CD14-positive monocyte (primary cell): ENCODE results near the gene MTMR6. TPM values are rescaled to one million over a fixed set of nuclear protein-coding genes. Genes with fewer than 3 reads are reported as not detected.

ENCODE experiments used
- DNase-seq, 3 donors: peaks; one replicate each; pipeline ENCODE4 v3.0.0-alpha.2; 2011 to 2022
- H2AFZ ChIP-seq: 2 replicates; pipeline ENCODE4 v1.6.0; 2012; ENCODE audit warnings: mild to moderate bottlenecking, low read depth, low read length, inconsistent platforms; ENCODE audit not compliant: insufficient read depth, poor library complexity, severe bottlenecking
- H3K27ac ChIP-seq, 2 donors: 1 replicate in 1 of 2; 2 replicates in 1 of 2; pipeline ENCODE4 v1.5.1; 2012 to 2013; ENCODE audit warnings: low read length in 2 of 2, control low read depth in 1 of 2, inconsistent platforms in 1 of 2, low read depth in 1 of 2, mild to moderate bottlenecking in 1 of 2
- H3K27me3 ChIP-seq, 2 donors: one replicate each; pipeline versions ENCODE4 v1.6.0 to v1.6.1; 2011 to 2013; ENCODE audit warnings: low read length in 2 of 2; ENCODE audit not compliant: control insufficient read depth in 2 of 2, insufficient read depth in 2 of 2
- H3K36me3 ChIP-seq, 2 donors: replicated peaks in 1 of 2; 1 replicate in 1 of 2; 2 replicates in 1 of 2; pipeline versions ENCODE4 v1.5.1 to v1.6.1; 2012 to 2013; ENCODE audit warnings: low read length in 2 of 2, control low read depth in 1 of 2, inconsistent platforms in 1 of 2, mild to moderate bottlenecking in 1 of 2; ENCODE audit not compliant: insufficient read depth in 2 of 2, control insufficient read depth in 1 of 2
- H3K4me1 ChIP-seq, 2 donors: 1 replicate in 1 of 2; 2 replicates in 1 of 2; pipeline versions ENCODE4 v1.5.1 to v1.6.1; 2012 to 2013; ENCODE audit warnings: low read length in 2 of 2, control low read depth in 1 of 2, inconsistent platforms in 1 of 2, mild to moderate bottlenecking in 1 of 2, moderate library complexity in 1 of 2; ENCODE audit not compliant: insufficient read depth in 2 of 2, control insufficient read depth in 1 of 2
- H3K4me2 ChIP-seq: replicated peaks from 2 replicates; pipeline ENCODE3; 2012; ENCODE audit warnings: low read length, moderate library complexity, mild to moderate bottlenecking; ENCODE audit not compliant: poor library complexity, severe bottlenecking; ENCODE audit errors: extremely low read depth
- H3K4me3 ChIP-seq, 3 experiments: fragments of 200-600 bp in 1 of 3; sonication (generic) in 1 of 3; replicated peaks in 1 of 3; 1 replicate in 2 of 3; 2 replicates in 1 of 3; pipeline ENCODE4 v1.5.1; 2011 to 2013; ENCODE audit warnings: low read length in 3 of 3, mild to moderate bottlenecking in 3 of 3, control low read depth in 2 of 3, low read depth in 2 of 3, inconsistent platforms in 1 of 3, moderate library complexity in 1 of 3
- H3K79me2 ChIP-seq: 2 replicates; pipeline ENCODE4 v1.6.0; 2012; ENCODE audit warnings: mild to moderate bottlenecking, control low read depth, inconsistent platforms, low read length, moderate library complexity; ENCODE audit not compliant: insufficient read depth
- H3K9ac ChIP-seq: 2 replicates; pipeline ENCODE4 v1.6.0; 2017; ENCODE audit warnings: low read length, mild to moderate bottlenecking; ENCODE audit not compliant: insufficient read depth, poor library complexity, severe bottlenecking
- H3K9me3 ChIP-seq, 2 donors: replicated peaks in 1 of 2; 1 replicate in 1 of 2; 2 replicates in 1 of 2; pipeline versions ENCODE4 v1.5.1 to v1.6.1; 2012 to 2013; ENCODE audit warnings: low read length in 2 of 2, control low read depth in 1 of 2; ENCODE audit not compliant: control insufficient read depth in 1 of 2, insufficient read depth in 1 of 2
- H4K20me1 ChIP-seq: 2 replicates; pipeline ENCODE4 v1.6.0; 2012; ENCODE audit warnings: mild to moderate bottlenecking, low read length, control low read depth, moderate library complexity; ENCODE audit not compliant: insufficient read depth
- H3K27ac Mint-ChIP-seq, 7 donors: one replicate each; pipeline ENCODE4 v1.8.0; 2020; ENCODE audit warnings: mild to moderate bottlenecking in 7 of 7, mixed read lengths in 7 of 7, moderate library complexity in 6 of 7, inconsistent platforms in 2 of 7
- H3K27me3 Mint-ChIP-seq, 3 donors: one replicate each; pipeline ENCODE4 v1.8.0; 2021 to 2022; ENCODE audit warnings: low read depth in 3 of 3, mild to moderate bottlenecking in 3 of 3, mixed read lengths in 3 of 3, moderate library complexity in 3 of 3, inconsistent platforms in 1 of 3
- H3K36me3 Mint-ChIP-seq, 2 donors: one replicate each; pipeline ENCODE4 v1.8.0; 2020; ENCODE audit warnings: mixed read lengths in 2 of 2, inconsistent platforms in 1 of 2, mild to moderate bottlenecking in 1 of 2
- H3K4me1 Mint-ChIP-seq: one replicate; pipeline ENCODE4 v1.8.0; 2020; ENCODE audit warnings: mild to moderate bottlenecking, mixed read lengths
- H3K4me3 Mint-ChIP-seq, 2 donors: one replicate each; pipeline ENCODE4 v1.8.0; 2020; ENCODE audit warnings: mild to moderate bottlenecking in 2 of 2, mixed read lengths in 2 of 2, moderate library complexity in 1 of 2
- H3K9me3 Mint-ChIP-seq, 7 donors: one replicate each; pipeline ENCODE4 v1.8.0; 2020 to 2022; ENCODE audit warnings: mixed read lengths in 7 of 7, mild to moderate bottlenecking in 6 of 7, moderate library complexity in 6 of 7, inconsistent platforms in 2 of 7
- CTCF ChIP-seq: fragments of 200-600 bp; IDR thresholded peaks from one replicate; pipeline ENCODE4 v1.8.0; 2022; ENCODE audit warnings: antibody characterized with exemption, mild to moderate bottlenecking
- WGBS: methylation state at CpG from one replicate; pipeline ENCODE4 v1.1.5; 2013; ENCODE audit warnings: missing lambda C conversion rate; ENCODE audit not compliant: insufficient coverage; 5-methylcytosine and 5-hydroxymethylcytosine counted together
- intact Hi-C, 2 donors: fragments of 100-400 bp; cut with micrococcal nuclease; formaldehyde crosslinking; loops; one replicate each; pipeline versions ENCODE4 v1.15.0 to v1.15.1; 2023
- polyA plus RNA-seq, 3 donors: library from polyadenylated mRNA; depleted of rRNA in 1 of 3; unstranded in 2 of 3; stranded (reverse) in 1 of 3; fragments of 300-500 nt in 2 of 3; fragments of >200 nt in 1 of 3; fragmentation: Illumina TruSeq in 2 of 3; gene quantifications; 1 replicate in 2 of 3; 2 replicates in 1 of 3; pipeline ENCODE4 v1.2.3, GENCODE V29; 2012 to 2021

Gene MTMR6
- polyA plus RNA-seq, 3 donors: 7.4 to 31.9 (median 24.4) TPM

DNA sequence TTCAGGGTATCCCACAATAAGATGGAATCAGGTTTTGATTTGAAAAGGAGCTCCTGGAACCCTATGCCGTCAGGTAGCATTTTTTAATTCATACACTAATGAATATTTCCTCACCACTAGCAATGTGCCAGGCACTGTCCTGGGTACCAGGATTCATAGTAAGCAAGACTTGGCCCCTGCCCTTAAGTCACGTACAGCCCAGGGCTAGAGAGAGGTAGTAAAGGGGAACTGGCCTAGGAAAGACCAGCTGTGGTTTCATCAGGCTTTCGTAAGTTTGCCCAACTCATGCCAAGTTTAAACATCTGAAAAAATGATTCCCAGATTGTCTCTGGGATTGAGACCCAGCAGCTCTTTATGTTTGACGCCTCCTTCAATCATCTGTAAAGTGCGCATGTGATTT, 69.3 kb downstream of the MTMR6 start:
- Histone ChIP-seq H3K4me2 (no peak overlapping the region), H3K27ac (no peak overlapping the region), H3K4me1 (peaks cover 25 to 28% of the 10 kb centered on the region in 2 donors), H3K79me2 (no peaks in the 10 kb centered on the region), H3K4me3 (no peak overlapping the region), H3K27me3 (peaks cover 9% of the 10 kb centered on the region in 2 donors), H4K20me1 (no peaks in the 10 kb centered on the region), H2AFZ (no peak overlapping the region), H3K36me3 (no peaks in the 10 kb centered on the region), H3K9ac (no peak overlapping the region), H3K9me3 (no peaks in the 10 kb centered on the region)
- TF ChIP-seq CTCF: no peak
- Mint-ChIP-seq H3K36me3 (no peaks in the 10 kb centered on the region), H3K4me1 (peaks cover 32% of the 10 kb centered on the region), H3K27me3 (peaks cover 19 to 35% (median 24%) of the 10 kb centered on the region in 3 donors), H3K9me3 (peaks cover 0 to 2% (median 0%) of the 10 kb centered on the region in 7 donors), H3K4me3 (no peak overlapping the region), H3K27ac (no peak overlapping the region)
- WGBS: 67% methylated on average over 3 of the region's 5 CpGs
- peak; percentile 29 to 59 (median 52) for DNase-seq
- intact Hi-C loops: no loop called here

DNA sequence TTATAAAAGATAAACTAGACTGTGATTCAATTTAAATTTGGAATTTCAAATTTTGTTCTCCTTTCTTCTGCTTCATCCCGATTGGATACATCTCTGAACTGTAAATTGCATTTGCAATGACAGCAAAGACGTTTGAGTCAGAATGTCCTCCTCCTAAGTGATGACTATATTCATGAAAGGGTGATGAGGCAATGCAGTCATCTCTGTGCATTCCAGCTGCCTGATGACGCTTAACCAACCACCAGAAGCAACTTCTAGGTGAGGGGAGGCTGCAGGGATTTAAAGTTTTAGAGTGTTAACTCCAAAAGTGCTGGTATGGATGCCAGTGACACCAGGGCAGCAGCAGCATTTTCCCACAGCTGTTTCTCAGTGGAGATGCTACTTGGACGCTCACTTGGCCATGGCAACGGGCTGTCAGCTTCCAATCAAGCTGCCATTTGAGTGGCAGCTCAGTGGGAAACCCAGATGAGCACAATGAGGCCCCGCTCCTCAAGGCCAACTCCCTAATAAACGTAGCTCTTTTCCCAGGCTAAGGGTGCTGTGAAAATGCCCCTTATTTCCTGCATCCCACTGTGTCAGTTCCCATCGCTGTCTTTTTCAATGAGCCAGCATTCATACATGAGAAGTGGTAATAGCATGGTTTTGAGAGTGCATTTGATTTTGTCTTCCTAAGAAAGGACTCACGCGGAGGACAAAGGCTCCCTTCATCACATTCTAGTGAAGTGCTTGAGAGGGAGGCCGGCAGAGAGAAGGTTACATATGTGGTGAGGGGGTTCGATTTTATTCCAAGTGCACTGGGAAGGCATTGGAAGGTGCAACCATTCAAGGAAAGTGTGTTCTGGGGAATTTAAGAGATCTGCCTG, 70.0 kb downstream of the MTMR6 start:
- H3K9me3 Mint-ChIP-seq: no peaks in the 10 kb centered on the region
- WGBS: 78% methylated on average over 6 of the region's 12 CpGs
- peak in 2 of 3 donors; percentile 9 to 46 for DNase-seq
- peaks cover 19 to 33% (median 21%) of the 10 kb centered on the region in 3 donors for H3K27me3 Mint-ChIP-seq
- TF ChIP-seq CTCF: no peak
- Histone ChIP-seq H2AFZ (no peak overlapping the region), H3K36me3 (no peaks in the 10 kb centered on the region), H4K20me1 (no peaks in the 10 kb centered on the region), H3K79me2 (no peaks in the 10 kb centered on the region), H3K4me2 (no peak overlapping the region), H3K4me1 (peaks cover 25 to 28% of the 10 kb centered on the region in 2 donors), H3K27me3 (peaks cover 7 to 9% of the 10 kb centered on the region in 2 donors), H3K9ac (no peak overlapping the region), H3K27ac (no peak overlapping the region), H3K9me3 (no peaks in the 10 kb centered on the region), H3K4me3 (no peak overlapping the region)
- H3K4me3 Mint-ChIP-seq: peak overlapping the region in 1 of 2 donors; percentile 62
- peaks cover 32% of the 10 kb centered on the region for H3K4me1 Mint-ChIP-seq
- intact Hi-C loops: no loop called here
- peak overlapping the region in 1 of 7 donors; percentile 45 for H3K27ac Mint-ChIP-seq
- H3K36me3 Mint-ChIP-seq: no peaks in the 10 kb centered on the region
